GM04504 (cell line): ENCODE measurements around the gene P2RY6.

Experiments
- DNase-seq: peaks from one replicate; pipeline ENCODE4 v3.0.0-alpha.2; 2012; ENCODE audit warnings: low read depth

Gene P2RY6

GRCh38 chr11:73297231-73297590, 25.1 kb downstream of the P2RY6 start:
- no peak for DNase-seq

GRCh38 chr11:73297702-73298101, 25.6 kb downstream of the P2RY6 start:
- DNase-seq, result no peak

- DNase-seq, result no peak
Measured at GRCh38 chr11:73298233-73298632, 26.1 kb downstream of the P2RY6 start.

- DNase-seq, result no peak
Measured at GRCh38 chr11:73299751-73300150, 27.6 kb downstream of the P2RY6 start.

GRCh38 chr11:73306069-73306841, 34.1 kb downstream of the P2RY6 start:
- no peak for DNase-seq

- DNase-seq, result no peak
Measured at GRCh38 chr11:73306977-73307322, 34.8 kb downstream of the P2RY6 start.

- DNase-seq, result peak; percentile 93
Measured at GRCh38 chr11:73307323-73308002, 35.3 kb downstream of the P2RY6 start.

GRCh38 chr11:73308003-73308960, 36.1 kb downstream of the P2RY6 start, which contains the start of gene ARHGEF17:
TSS of gene ARHGEF17 (plus strand) at chr11:73308276. CDS start at chr11:73308639, 363 bp downstream.
- no peak for DNase-seq

- peak; percentile 95 for DNase-seq
Measured at GRCh38 chr11:73308961-73309919, 37.1 kb downstream of the P2RY6 start.

- no peak for DNase-seq
Measured at GRCh38 chr11:73310076-73310475, 37.9 kb downstream of the P2RY6 start.

- no peak for DNase-seq
Measured at GRCh38 chr11:73310661-73311393, 38.7 kb downstream of the P2RY6 start.

GRCh38 chr11:73311394-73311869, 39.3 kb downstream of the P2RY6 start:
- no peak for DNase-seq

- no peak for DNase-seq
Measured at GRCh38 chr11:73312036-73312435, 39.9 kb downstream of the P2RY6 start.

GRCh38 chr11:73312851-73313327, 40.8 kb downstream of the P2RY6 start:
- DNase-seq, result peak; percentile 60

GRCh38 chr11:73313652-73314051, 41.5 kb downstream of the P2RY6 start:
- DNase-seq, result no peak

- no peak for DNase-seq
Measured at GRCh38 chr11:73314117-73314961, 42.2 kb downstream of the P2RY6 start.

GRCh38 chr11:73315293-73316020, 43.3 kb downstream of the P2RY6 start:
- DNase-seq, result no peak

- DNase-seq, result no peak
Measured at GRCh38 chr11:73316422-73316821, 44.3 kb downstream of the P2RY6 start.

- no peak for DNase-seq
Measured at GRCh38 chr11:73317373-73317772, 45.2 kb downstream of the P2RY6 start.
